ENCODE measurements around the gene B4GALNT4.

B4GALNT4 gene

DNA sequence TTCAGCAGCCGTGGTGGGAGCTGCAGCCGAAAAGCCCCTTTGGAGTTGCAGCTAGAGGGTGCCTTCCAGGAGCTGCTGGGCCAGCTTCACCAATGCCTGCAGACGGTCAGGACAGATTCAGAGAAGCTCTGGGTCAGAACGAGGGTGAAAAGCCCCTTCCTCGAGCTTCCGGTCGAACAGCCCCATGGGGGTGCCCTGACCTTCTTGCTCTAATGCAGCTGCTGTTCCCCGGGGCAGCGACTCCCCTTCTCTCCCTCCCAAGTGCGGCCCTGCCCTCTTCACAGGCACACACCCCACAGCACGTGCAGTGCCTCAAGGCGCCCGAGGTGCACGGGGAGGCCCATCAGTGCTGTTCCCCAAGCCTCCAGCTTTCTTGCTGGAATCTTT is 39.0 kb upstream of the B4GALNT4 start:
- TF ChIP-seq EZH2 (optimal IDR thresholded peaks at IDR 0.05; ENCODE audit: low read depth, low read length) (no peak), CTCF (IDR thresholded peaks at IDR 0.05; ENCODE audit: low read length) (no peak), EZH2phosphoT487 (IDR thresholded peaks at IDR 0.05; ENCODE audit: low read length) (no peak)
- Histone ChIP-seq H4K20me1 (ENCODE audit: insufficient read depth, low read length) (no peaks in the 10 kb centered on the region), H3K4me3 (ENCODE audit: low read length) (no peak overlapping the region), H3K4me2 (ENCODE audit: low read depth, low read length) (peak overlapping the region; percentile 78), H3K9me3 (replicated peaks; ENCODE audit: insufficient read depth, low read length) (no peaks in the 10 kb centered on the region), H3K9me2 (replicated peaks; ENCODE audit: insufficient read depth, low read length) (no peaks in the 10 kb centered on the region), H3K27ac (ENCODE audit: low read length) (no peak overlapping the region), H3K27me3 (replicated peaks; ENCODE audit: insufficient read depth, low read length) (peaks cover 87% of the 10 kb centered on the region), H3K79me2 (ENCODE audit: low read length) (no peaks in the 10 kb centered on the region), H2AFZ (ENCODE audit: low read length) (no peak overlapping the region), H3K4me1 (ENCODE audit: low read length) (peaks cover 37% of the 10 kb centered on the region), H3F3A (ENCODE audit: insufficient read depth, low read length) (peaks cover 9% of the 10 kb centered on the region), H3K36me3 (replicated peaks; ENCODE audit: insufficient read depth, low read length) (no peaks in the 10 kb centered on the region), H3K9ac (ENCODE audit: low read length) (no peak overlapping the region)
- no peak for DNase-seq

DNA sequence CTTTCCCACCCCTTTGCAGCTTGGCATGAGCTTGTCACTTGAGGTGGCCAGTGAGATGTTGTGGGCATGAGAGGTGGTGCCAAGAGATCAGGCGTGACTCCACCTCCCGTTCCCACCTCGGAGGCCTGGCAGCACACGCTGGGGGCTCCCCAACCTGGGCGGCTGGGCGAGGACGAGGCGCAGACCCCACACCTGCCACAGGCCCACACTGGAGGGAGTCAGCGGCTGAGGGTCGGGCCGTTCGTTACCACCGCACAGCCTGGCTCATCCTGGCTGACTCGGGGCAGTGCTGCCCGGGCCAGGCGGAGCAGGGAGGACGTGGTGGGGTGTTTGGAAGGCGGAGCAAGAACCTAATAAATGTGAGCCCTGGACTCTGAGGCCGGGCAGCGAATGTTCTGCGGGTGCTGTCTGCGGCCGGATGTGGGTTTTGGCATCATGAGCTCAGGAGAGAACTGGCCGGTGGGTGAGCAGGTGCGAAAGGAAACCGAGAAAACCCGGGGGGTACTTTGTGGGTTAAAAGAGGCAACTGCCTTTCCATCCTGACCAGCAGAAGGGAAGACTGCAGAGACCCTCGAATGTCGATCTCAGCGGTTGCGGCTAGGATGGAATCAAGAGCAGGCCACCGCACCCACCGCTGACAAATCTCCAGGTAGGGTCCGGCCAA is 38.5 kb upstream of the B4GALNT4 start:
- H2AFZ ChIP-seq (ENCODE audit: low read length): no peak overlapping the region
- H3F3A ChIP-seq (ENCODE audit: insufficient read depth, low read length): peaks cover 9% of the 10 kb centered on the region
- peaks cover 37% of the 10 kb centered on the region for H3K4me1 ChIP-seq (ENCODE audit: low read length)
- no peaks in the 10 kb centered on the region for H3K9me3 ChIP-seq (replicated peaks; ENCODE audit: insufficient read depth, low read length)
- DNase-seq: peak; percentile 86
- peaks cover 87% of the 10 kb centered on the region for H3K27me3 ChIP-seq (replicated peaks; ENCODE audit: insufficient read depth, low read length)
- H3K79me2 ChIP-seq (ENCODE audit: low read length): no peaks in the 10 kb centered on the region
- no peaks in the 10 kb centered on the region for H3K36me3 ChIP-seq (replicated peaks; ENCODE audit: insufficient read depth, low read length)
- no peaks in the 10 kb centered on the region for H3K9me2 ChIP-seq (replicated peaks; ENCODE audit: insufficient read depth, low read length)
- H3K4me2 ChIP-seq (ENCODE audit: low read depth, low read length): peak overlapping the region; percentile 78
- TF ChIP-seq EZH2 (optimal IDR thresholded peaks at IDR 0.05; ENCODE audit: low read depth, low read length) (no peak), EZH2phosphoT487 (IDR thresholded peaks at IDR 0.05; ENCODE audit: low read length) (no peak), CTCF (IDR thresholded peaks at IDR 0.05; ENCODE audit: low read length) (no peak)
- peak overlapping the region; percentile 27; the same call in 1 of the 2 replicates for H3K4me3 ChIP-seq (ENCODE audit: low read length)
- no peak overlapping the region for H3K9ac ChIP-seq (ENCODE audit: low read length)
- H3K27ac ChIP-seq (ENCODE audit: low read length): peak overlapping the region; percentile 46; the same call in 1 of the 2 replicates
- H4K20me1 ChIP-seq (ENCODE audit: insufficient read depth, low read length): no peaks in the 10 kb centered on the region

DNA sequence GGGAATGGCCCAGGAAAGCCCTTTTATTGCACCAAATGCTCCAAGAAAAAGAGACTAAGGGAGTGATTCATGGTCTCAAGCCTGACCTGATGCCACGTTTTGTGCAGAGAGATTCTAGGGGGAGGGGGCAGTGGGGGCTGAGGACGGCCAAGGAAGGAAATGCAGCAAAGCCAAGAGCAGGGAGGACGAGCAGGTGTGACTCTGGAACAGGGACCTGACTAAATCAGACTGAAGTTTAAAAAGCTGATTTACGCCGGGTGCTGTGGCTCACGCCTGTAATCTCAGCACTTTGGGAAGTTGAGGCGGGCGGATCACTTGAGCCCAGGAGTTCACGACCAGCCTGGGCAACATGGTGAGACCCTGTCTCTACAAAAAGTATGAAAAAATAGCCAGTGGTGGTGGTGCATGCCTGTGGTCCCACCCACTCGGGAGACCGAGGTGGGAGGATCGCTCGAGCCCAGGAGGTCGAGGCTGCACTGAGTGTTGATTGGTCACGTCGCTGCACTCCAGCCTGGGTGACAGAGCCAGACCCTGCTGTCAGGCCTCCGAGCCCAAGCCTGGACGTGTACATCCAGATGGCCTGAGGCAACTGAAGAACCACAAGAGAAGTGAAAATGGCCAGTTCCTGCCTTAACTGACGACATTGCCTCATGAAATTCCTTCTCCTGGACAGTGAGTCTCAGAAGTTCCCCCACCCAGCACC is 37.8 kb upstream of the B4GALNT4 start:
- no peaks in the 10 kb centered on the region for H3K9me2 ChIP-seq (replicated peaks; ENCODE audit: insufficient read depth, low read length)
- H3K4me3 ChIP-seq (ENCODE audit: low read length): no peak overlapping the region
- DNase-seq: peak; percentile 38
- peaks cover 37% of the 10 kb centered on the region for H3K4me1 ChIP-seq (ENCODE audit: low read length)
- no peaks in the 10 kb centered on the region for H3K36me3 ChIP-seq (replicated peaks; ENCODE audit: insufficient read depth, low read length)
- no peak for TF ChIP-seq CTCF (IDR thresholded peaks at IDR 0.05; ENCODE audit: low read length)
- no peak for TF ChIP-seq EZH2 (optimal IDR thresholded peaks at IDR 0.05; ENCODE audit: low read depth, low read length)
- TF ChIP-seq EZH2phosphoT487 (IDR thresholded peaks at IDR 0.05; ENCODE audit: low read length): no peak
- H3K9me3 ChIP-seq (replicated peaks; ENCODE audit: insufficient read depth, low read length): no peaks in the 10 kb centered on the region
- no peak overlapping the region for H3K9ac ChIP-seq (ENCODE audit: low read length)
- H3K4me2 ChIP-seq (ENCODE audit: low read depth, low read length): peak overlapping the region; percentile 78
- H3K79me2 ChIP-seq (ENCODE audit: low read length): no peaks in the 10 kb centered on the region
- peaks cover 87% of the 10 kb centered on the region for H3K27me3 ChIP-seq (replicated peaks; ENCODE audit: insufficient read depth, low read length)
- peaks cover 9% of the 10 kb centered on the region for H3F3A ChIP-seq (ENCODE audit: insufficient read depth, low read length)
- H2AFZ ChIP-seq (ENCODE audit: low read length): no peak overlapping the region
- peak overlapping the region; percentile 46; the same call in 1 of the 2 replicates for H3K27ac ChIP-seq (ENCODE audit: low read length)
- no peaks in the 10 kb centered on the region for H4K20me1 ChIP-seq (ENCODE audit: insufficient read depth, low read length)
